D721Med (cell line): ENCODE results near the gene CYP4F8.

Experiments
- DNase-seq: peaks from one replicate; pipeline ENCODE4 v3.0.0; 2011; ENCODE audit warnings: low spot score; ENCODE audit not compliant: insufficient read length
- FAIRE-seq: peaks from 2 replicates; lab custom pipeline; 2011; peaks lifted over from hg19 to GRCh38; lab: Jason Lieb, UNC
- CTCF ChIP-seq: IDR thresholded peaks from 2 replicates; pipeline ENCODE4 v1.5.1; 2012; ENCODE audit warnings: mild to moderate bottlenecking, control low read depth; ENCODE audit not compliant: insufficient read depth; ENCODE audit errors: missing control alignments

CYP4F8 gene

GRCh38 chr19:15629003-15629880 lies 14.2 kb downstream of the CYP4F8 start:
- FAIRE-seq (no peak), DNase-seq (no peak)
- TF ChIP-seq CTCF: peak; percentile 77

- no peak for DNase-seq
- no peak for TF ChIP-seq CTCF
These were observed 16.8 kb downstream of the CYP4F8 start for GRCh38 chr19:15631817-15632216.

GRCh38 chr19:15633082-15633835 lies 18.2 kb downstream of the CYP4F8 start:
- no peak for TF ChIP-seq CTCF
- no peak for FAIRE-seq
- no peak for DNase-seq

More at GRCh38 chr19:15631817-15632216, 16.8 kb downstream of the CYP4F8 start:
- no peak for FAIRE-seq

GRCh38 chr19:15634105-15634504 lies 19.1 kb downstream of the CYP4F8 start:
- FAIRE-seq (no peak), DNase-seq (no peak)
- no peak for TF ChIP-seq CTCF

GRCh38 chr19:15635016-15635805 lies 20.2 kb downstream of the CYP4F8 start:
- DNase-seq: no peak
- no peak for FAIRE-seq
- TF ChIP-seq CTCF: no peak

GRCh38 chr19:15636026-15636425 lies 21.0 kb downstream of the CYP4F8 start:
- no peak for TF ChIP-seq CTCF
- FAIRE-seq (no peak), DNase-seq (no peak)
